A549 (cell line): ENCODE measurements around the gene EPB41L4B. TPM values are rescaled to one million over a fixed set of nuclear protein-coding genes. Genes with fewer than 3 reads are reported as not detected.

Source experiments
- ATAC-seq, 2 experiments: fragments of 200-7000 bp in 1 of 2; fragments of >200 bp in 1 of 2; cut with Nextera tagmentation in 1 of 2; cut with Tn5 transposase in 1 of 2; 3 replicates each; pipeline versions ENCODE4 v1.8.0 to v1.9.1; 2018 to 2020; ENCODE audit warnings: mild to moderate bottlenecking in 1 of 2, moderate library complexity in 1 of 2
- CTCF ChIA-PET: fragments of 300-600 bp; sonication (Branson Sonifier 250); formaldehyde crosslinking; extraction: SDS; loops from one replicate; lab custom pipeline; 2021; ENCODE audit warnings: antibody characterized with exemption, inconsistent platforms; lab: Yijun Ruan, JAX
- POLR2A ChIA-PET: fragments of 350-600 bp; formaldehyde crosslinking; extraction: SDS; loops from one replicate; lab custom pipeline; 2021; ENCODE audit warnings: antibody characterized with exemption, inconsistent platforms; lab: Yijun Ruan, JAX
- DNase-seq, 2 experiments: peaks; one replicate each; pipeline versions ENCODE4 v3.0.0 to v3.0.0-alpha.2; 2011 to 2016; ENCODE audit warnings: low read depth in 1 of 2, low spot score in 1 of 2
- FAIRE-seq: peaks from 2 replicates; lab custom pipeline; 2011; peaks lifted over from hg19 to GRCh38; lab: Jason Lieb, UNC
- H3K27ac ChIP-seq, 2 experiments: fragments of >200 bp; sonication (Bioruptor Twin); formaldehyde crosslinking; 3 replicates each; pipeline ENCODE4 v1.5.1; 2016 to 2017
- H3K4me1 ChIP-seq: fragments of >200 bp; sonication (Bioruptor Twin); formaldehyde crosslinking; 3 replicates; pipeline ENCODE4 v1.6.1; 2016
- H3K4me2 ChIP-seq: fragments of >200 bp; sonication (Bioruptor Twin); formaldehyde crosslinking; 3 replicates; pipeline ENCODE4 v1.6.1; 2016
- H3K4me3 ChIP-seq: fragments of >200 bp; sonication (Bioruptor Twin); formaldehyde crosslinking; 3 replicates; pipeline ENCODE4 v1.5.1; 2016
- H3K9me3 ChIP-seq: fragments of >200 bp; sonication (Bioruptor Twin); formaldehyde crosslinking; 3 replicates; pipeline ENCODE4 v1.6.1; 2016
- CBX2 ChIP-seq: fragments of 200-600 bp; sonication (generic); IDR thresholded peaks from 2 replicates; pipeline ENCODE4 v1.6.1; 2016; ENCODE audit warnings: low read depth, mild to moderate bottlenecking, borderline replicate concordance
- CHD2 ChIP-seq: fragments of 150-350 bp; IDR thresholded peaks from 2 replicates; pipeline ENCODE4 v1.6.1; 2014; ENCODE audit warnings: low read length; ENCODE audit not compliant: partially characterized antibody
- EP300 ChIP-seq, 2 experiments: fragments of >200 bp; sonication (Bioruptor Twin); formaldehyde crosslinking; IDR thresholded peaks; 2 replicates in 1 of 2; 3 replicates in 1 of 2; pipeline ENCODE4 v1.6.1; 2016 to 2017
- FOSB ChIP-seq: fragments of 250-450 bp; sonication (Bioruptor Pico); IDR thresholded peaks from 2 replicates; pipeline ENCODE4 v1.5.0; 2020; ENCODE audit warnings: mild to moderate bottlenecking, moderate library complexity
- FOXS1 ChIP-seq: fragments of 250-450 bp; sonication (Bioruptor Pico); IDR thresholded peaks from 2 replicates; pipeline ENCODE4 v1.5.0; 2020; ENCODE audit warnings: mild to moderate bottlenecking, moderate library complexity
- HOXB5 ChIP-seq: fragments of 250-450 bp; sonication (Bioruptor Pico); IDR thresholded peaks from 2 replicates; pipeline ENCODE4 v1.5.0; 2020; ENCODE audit warnings: mild to moderate bottlenecking, moderate library complexity
- JUN ChIP-seq, 2 experiments: fragments of >200 bp; sonication (Bioruptor Twin); formaldehyde crosslinking; IDR thresholded peaks; 2 replicates in 1 of 2; 3 replicates in 1 of 2; pipeline ENCODE4 v1.6.1; 2016 to 2017
- MAFK ChIP-seq: fragments of 450-650 bp; IDR thresholded peaks from 2 replicates; pipeline ENCODE4 v1.6.1; 2014; ENCODE audit not compliant: partially characterized antibody
- MYC ChIP-seq: IDR thresholded peaks from 2 replicates; pipeline ENCODE4 v1.6.1; 2012; ENCODE audit warnings: mild to moderate bottlenecking, inconsistent platforms, low read length, improper control_type of control experiment, borderline replicate concordance
- NFE2L2 ChIP-seq: fragments of 150-350 bp; conservative IDR thresholded peaks from 2 replicates; pipeline ENCODE4 v1.6.1; 2014; ENCODE audit warnings: low read length
- NPAS2 ChIP-seq: fragments of 250-450 bp; sonication (Bioruptor Pico); IDR thresholded peaks from 2 replicates; pipeline ENCODE4 v1.8.0; 2022; ENCODE audit warnings: mild to moderate bottlenecking, moderate library complexity, borderline replicate concordance
- POLR2A ChIP-seq: IDR thresholded peaks from 2 replicates; pipeline ENCODE4 v1.6.1; 2012; ENCODE audit warnings: mild to moderate bottlenecking, low read length
- POLR2AphosphoS2 ChIP-seq: conservative IDR thresholded peaks from 2 replicates; pipeline ENCODE4 v1.6.1; 2012; ENCODE audit warnings: low read length, improper control_type of control experiment, inconsistent platforms
- RAD21 ChIP-seq, 2 experiments: fragments of >200 bp in 1 of 2; sonication (Bioruptor Twin) in 1 of 2; formaldehyde crosslinking in 1 of 2; IDR thresholded peaks in 1 of 2; conservative IDR thresholded peaks in 1 of 2; 2 replicates in 1 of 2; 3 replicates in 1 of 2; pipeline ENCODE4 v1.6.1; 2012 to 2018; ENCODE audit warnings: inconsistent platforms in 1 of 2
- RARB ChIP-seq: fragments of 250-450 bp; sonication (Bioruptor Pico); IDR thresholded peaks from 2 replicates; pipeline ENCODE4 v1.8.0; 2021; ENCODE audit warnings: mild to moderate bottlenecking, moderate library complexity
- RCOR1 ChIP-seq: fragments of 150-350 bp; IDR thresholded peaks from 2 replicates; pipeline ENCODE4 v1.6.1; 2014; ENCODE audit warnings: antibody characterized with exemption, low read length, low read depth
- REST ChIP-seq: fragments of 200-600 bp; sonication (generic); IDR thresholded peaks from 2 replicates; pipeline ENCODE4 v1.6.1; 2016; ENCODE audit warnings: antibody characterized with exemption, mild to moderate bottlenecking, moderate library complexity
- RNF2 ChIP-seq: fragments of 200-600 bp; sonication (generic); IDR thresholded peaks from 2 replicates; pipeline ENCODE4 v1.6.1; 2016; ENCODE audit warnings: low read depth, mild to moderate bottlenecking, antibody characterized with exemption, moderate library complexity, borderline replicate concordance
- SMC3 ChIP-seq: fragments of >200 bp; sonication (Bioruptor Twin); formaldehyde crosslinking; IDR thresholded peaks from 3 replicates; pipeline ENCODE4 v1.6.1; 2018; ENCODE audit warnings: inconsistent platforms
- TFCP2L1 ChIP-seq: fragments of 250-450 bp; sonication (Bioruptor Pico); IDR thresholded peaks from 2 replicates; pipeline ENCODE4 v1.5.0; 2021; ENCODE audit warnings: mild to moderate bottlenecking
- WGBS: methylation state at CpG from one replicate; pipeline ENCODE4 v1.1.6; 2017; ENCODE audit errors: missing lambda C conversion rate; 5-methylcytosine and 5-hydroxymethylcytosine counted together
- polyA plus RNA-seq, 4 experiments: library from polyadenylated mRNA; depleted of rRNA in 3 of 4; stranded (reverse); fragments of >200 nt; fragmentation: RNase III in 1 of 4; extraction: RNeasy Plus Mini Kit Qiagen cat#74134 plus additional on column Dnase treatment in 1 of 4; gene quantifications; 2 replicates in 3 of 4; 3 replicates in 1 of 4; pipeline ENCODE4 v1.2.3, GENCODE V29; 2011 to 2017
- TF ChIP-seq, protein P1 (sequence below): fragments of >200 bp; sonication (Bioruptor Twin); formaldehyde crosslinking; IDR thresholded peaks from 2 replicates; pipeline ENCODE4 v1.6.1; 2016
- TF ChIP-seq, protein P2 (sequence below): IDR thresholded peaks from 2 replicates; pipeline ENCODE4 v1.6.1; 2012; ENCODE audit warnings: low read depth, borderline replicate concordance
- TF ChIP-seq, protein P3 (sequence below): fragments of >200 bp; sonication (Bioruptor Twin); formaldehyde crosslinking; IDR thresholded peaks from 3 replicates; pipeline ENCODE4 v1.5.1; 2016
- TF ChIP-seq, protein P4 (sequence below): IDR thresholded peaks from 2 replicates; pipeline ENCODE4 v1.6.1; 2012
- TF ChIP-seq, protein P5 (sequence below): IDR thresholded peaks from 2 replicates; pipeline ENCODE4 v1.6.1; 2012

EPB41L4B gene
- polyA plus RNA-seq, 2 of the 4 experiments (the other 2 are of a cell fraction), result 7.9 to 22.0 TPM

DNA sequence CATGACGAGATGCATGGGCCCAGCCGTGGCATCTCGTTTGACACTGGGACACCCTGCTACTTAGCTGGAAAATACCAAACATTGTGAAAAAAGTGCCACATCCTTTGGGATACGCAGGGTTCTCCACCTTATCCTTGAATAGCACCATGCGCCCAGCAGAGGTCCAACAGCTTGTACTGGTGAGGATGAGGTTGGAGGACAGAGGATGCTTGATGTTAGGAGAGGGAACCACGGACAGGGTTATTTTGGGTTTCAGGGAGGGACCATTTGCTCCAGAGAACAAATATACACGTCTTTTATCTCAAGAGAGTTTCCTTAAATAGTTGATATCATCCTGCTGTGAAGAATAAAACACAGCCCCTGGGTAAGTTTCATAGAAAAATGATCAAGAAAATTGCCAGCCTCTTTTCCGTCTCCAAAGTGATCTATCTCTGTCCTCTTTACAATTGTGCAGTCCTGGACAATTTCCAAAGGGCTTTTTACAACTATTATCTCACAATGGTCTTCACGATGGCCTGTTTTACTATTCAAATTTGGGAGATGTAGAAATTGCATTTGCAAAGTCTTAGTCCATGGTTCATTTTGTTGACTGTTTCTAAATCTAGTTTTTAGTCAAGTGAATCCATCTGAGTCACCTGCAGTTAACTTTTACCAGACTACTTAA lies 133.9 kb downstream of the EPB41L4B start:
- H3K27ac ChIP-seq, result no peak overlapping the region
- ATAC-seq (no peak), DNase-seq (no peak), FAIRE-seq (no peak)
- H3K4me3 ChIP-seq, result no peak overlapping the region
- 0 out of 3 replicates have a peak, but pooled peaks cover 3% of the 10 kb centered on the region for H3K4me1 ChIP-seq
- no peaks in the 10 kb centered on the region for H3K9me3 ChIP-seq
- WGBS, result 59% methylated on average over 9 of the region's 9 CpGs
- TF ChIP-seq POLR2A (no peak), MAFK (no peak), JUN (IDR thresholded peaks at IDR 0.05) (no peak), RNF2 (no peak), HOXB5 (CRISPR knock-in tag) (no peak)
- TF ChIP-seq, protein P1, sequence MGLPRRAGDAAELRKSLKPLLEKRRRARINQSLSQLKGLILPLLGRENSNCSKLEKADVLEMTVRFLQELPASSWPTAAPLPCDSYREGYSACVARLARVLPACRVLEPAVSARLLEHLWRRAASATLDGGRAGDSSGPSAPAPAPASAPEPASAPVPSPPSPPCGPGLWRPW, result no peak
- TF ChIP-seq, protein P2, sequence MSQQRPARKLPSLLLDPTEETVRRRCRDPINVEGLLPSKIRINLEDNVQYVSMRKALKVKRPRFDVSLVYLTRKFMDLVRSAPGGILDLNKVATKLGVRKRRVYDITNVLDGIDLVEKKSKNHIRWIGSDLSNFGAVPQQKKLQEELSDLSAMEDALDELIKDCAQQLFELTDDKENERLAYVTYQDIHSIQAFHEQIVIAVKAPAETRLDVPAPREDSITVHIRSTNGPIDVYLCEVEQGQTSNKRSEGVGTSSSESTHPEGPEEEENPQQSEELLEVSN, result no peak
- POLR2A ChIA-PET, result no interaction called here
- CTCF ChIA-PET, result interaction anchor here (1.0 kb wide), 2 partner anchors 12 to 15 kb away, joined by 3 to 4 read pairs; no protein-coding TSS in a partner anchor
- no peak overlapping the region for H3K4me2 ChIP-seq

- Histone ChIP-seq H3K4me3 (no peak overlapping the region), H3K9me3 (no peaks in the 10 kb centered on the region), H3K4me2 (no peak overlapping the region), H3K4me1 (0 out of 3 replicates have a peak, but pooled peaks cover 3% of the 10 kb centered on the region), H3K27ac (no peak overlapping the region)
- ATAC-seq (peak; percentile 88 to 89), DNase-seq (peak; percentile 62 to 68), FAIRE-seq (no peak)
- 50% methylated on average over 12 of the region's 13 CpGs for WGBS
- CTCF ChIA-PET, result interaction anchor here (0.6 to 3.7 kb wide), 76 partner anchors 10 to 338 kb away, joined by 3 to 46 read pairs (median 5); partner anchors contain the start of gene TMEM245
- POLR2A ChIA-PET, result no interaction called here
- TF ChIP-seq EP300 (IDR thresholded peaks at IDR 0.05), result no peak
- no peak for TF ChIP-seq POLR2AphosphoS2
- TF ChIP-seq TFCP2L1 (CRISPR knock-in tag), result no peak
- TF ChIP-seq CBX2, result no peak
- no peak for TF ChIP-seq JUN (IDR thresholded peaks at IDR 0.05)
- TF ChIP-seq, protein P3, sequence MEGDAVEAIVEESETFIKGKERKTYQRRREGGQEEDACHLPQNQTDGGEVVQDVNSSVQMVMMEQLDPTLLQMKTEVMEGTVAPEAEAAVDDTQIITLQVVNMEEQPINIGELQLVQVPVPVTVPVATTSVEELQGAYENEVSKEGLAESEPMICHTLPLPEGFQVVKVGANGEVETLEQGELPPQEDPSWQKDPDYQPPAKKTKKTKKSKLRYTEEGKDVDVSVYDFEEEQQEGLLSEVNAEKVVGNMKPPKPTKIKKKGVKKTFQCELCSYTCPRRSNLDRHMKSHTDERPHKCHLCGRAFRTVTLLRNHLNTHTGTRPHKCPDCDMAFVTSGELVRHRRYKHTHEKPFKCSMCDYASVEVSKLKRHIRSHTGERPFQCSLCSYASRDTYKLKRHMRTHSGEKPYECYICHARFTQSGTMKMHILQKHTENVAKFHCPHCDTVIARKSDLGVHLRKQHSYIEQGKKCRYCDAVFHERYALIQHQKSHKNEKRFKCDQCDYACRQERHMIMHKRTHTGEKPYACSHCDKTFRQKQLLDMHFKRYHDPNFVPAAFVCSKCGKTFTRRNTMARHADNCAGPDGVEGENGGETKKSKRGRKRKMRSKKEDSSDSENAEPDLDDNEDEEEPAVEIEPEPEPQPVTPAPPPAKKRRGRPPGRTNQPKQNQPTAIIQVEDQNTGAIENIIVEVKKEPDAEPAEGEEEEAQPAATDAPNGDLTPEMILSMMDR, result peak; percentile 58
- TF ChIP-seq FOSB (CRISPR knock-in tag), result no peak
- TF ChIP-seq, protein P4, sequence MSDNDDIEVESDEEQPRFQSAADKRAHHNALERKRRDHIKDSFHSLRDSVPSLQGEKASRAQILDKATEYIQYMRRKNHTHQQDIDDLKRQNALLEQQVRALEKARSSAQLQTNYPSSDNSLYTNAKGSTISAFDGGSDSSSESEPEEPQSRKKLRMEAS, result 0 out of 2 replicates have a peak, but pooled peaks have one; percentile 3
- no peak for TF ChIP-seq MYC
- peak; percentile 54 for TF ChIP-seq SMC3
- no peak for TF ChIP-seq NPAS2
- no peak for TF ChIP-seq CHD2
- TF ChIP-seq, protein P5, sequence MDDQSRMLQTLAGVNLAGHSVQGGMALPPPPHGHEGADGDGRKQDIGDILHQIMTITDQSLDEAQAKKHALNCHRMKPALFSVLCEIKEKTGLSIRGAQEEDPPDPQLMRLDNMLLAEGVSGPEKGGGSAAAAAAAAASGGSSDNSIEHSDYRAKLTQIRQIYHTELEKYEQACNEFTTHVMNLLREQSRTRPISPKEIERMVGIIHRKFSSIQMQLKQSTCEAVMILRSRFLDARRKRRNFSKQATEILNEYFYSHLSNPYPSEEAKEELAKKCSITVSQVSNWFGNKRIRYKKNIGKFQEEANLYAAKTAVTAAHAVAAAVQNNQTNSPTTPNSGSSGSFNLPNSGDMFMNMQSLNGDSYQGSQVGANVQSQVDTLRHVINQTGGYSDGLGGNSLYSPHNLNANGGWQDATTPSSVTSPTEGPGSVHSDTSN, result no peak
- TF ChIP-seq REST, result no peak
- no peak for TF ChIP-seq FOXS1
- TF ChIP-seq POLR2A, result no peak
- TF ChIP-seq, protein P2, result no peak
- no peak for TF ChIP-seq RARB (CRISPR knock-in tag)
- no peak for TF ChIP-seq RCOR1
- TF ChIP-seq NFE2L2, result no peak
- TF ChIP-seq RAD21 (conservative IDR thresholded peaks at IDR 0.05 in 1 of 2, IDR thresholded peaks at IDR 0.05 in 1 of 2), result peak; percentile 40 to 41; a peak in 3 of 5 replicates
Measured at GRCh38 chr9:109182940-109183798, 137.7 kb downstream of the EPB41L4B start.
